Thoracic aorta (tissue), 2 donors: ENCODE results near the gene PATZ1. TPM values are rescaled to one million over a fixed set of nuclear protein-coding genes. Genes with fewer than 3 reads are reported as not detected.

Experiments
- ATAC-seq: fragments of 150-250 bp; one replicate; pipeline ENCODE4 v1.8.0; 2017; ENCODE audit warnings: low read depth; ENCODE audit not compliant: insufficient number of reproducible peaks, low FRiP score
- DNase-seq: peaks from one replicate; pipeline ENCODE4 v3.0.0-alpha.2; 2020; ENCODE audit warnings: low spot score
- H3K27ac ChIP-seq, 2 donors: fragments of 200-600 bp; sonication (generic); 1 replicate in 1 of 2; 2 replicates in 1 of 2; pipeline ENCODE4 v1.5.1; 2016; ENCODE audit warnings: mild to moderate bottlenecking in 2 of 2, moderate library complexity in 2 of 2
- H3K27me3 ChIP-seq: fragments of 200-600 bp; sonication (generic); replicated peaks from 2 replicates; pipeline ENCODE4 v1.6.0; 2016; ENCODE audit warnings: mild to moderate bottlenecking; ENCODE audit not compliant: insufficient read depth
- H3K36me3 ChIP-seq: fragments of 200-600 bp; sonication (generic); one replicate; pipeline ENCODE4 v1.5.1; 2016
- H3K4me1 ChIP-seq, 2 donors: fragments of 200-600 bp; sonication (generic); 1 replicate in 1 of 2; 2 replicates in 1 of 2; pipeline versions ENCODE4 v1.5.1 to v1.6.0; 2016; ENCODE audit warnings: low read depth in 2 of 2, mild to moderate bottlenecking in 1 of 2; ENCODE audit not compliant: control insufficient read depth in 1 of 2
- H3K4me3 ChIP-seq: fragments of 200-600 bp; sonication (generic); 2 replicates; pipeline ENCODE4 v1.5.1; 2016; ENCODE audit warnings: mild to moderate bottlenecking
- H3K9me3 ChIP-seq: fragments of 200-600 bp; sonication (generic); 2 replicates; pipeline ENCODE4 v1.5.1; 2016
- CTCF ChIP-seq: fragments of 200-600 bp; sonication (generic); IDR thresholded peaks from one replicate; pipeline ENCODE4 v1.5.1; 2019; ENCODE audit warnings: antibody characterized with exemption
- total RNA-seq, 2 donors: library from RNA; depleted of rRNA; stranded (reverse); fragments of >200 nt; gene quantifications; one replicate each; pipeline versions ENCODE4 v1.1.0 to v1.2.3, GENCODE V29; 2016

PATZ1 gene
- total RNA-seq, 2 donors from 2014 or later = 14.6 to 15.2 TPM

- Histone ChIP-seq H3K9me3 (no peaks in the 10 kb centered on the region), H3K4me3 (peak overlapping the region; percentile 91), H3K36me3 (peaks cover 5% of the 10 kb centered on the region)
Observed at GRCh38 chr22:31343235-31344191, 2.6 kb downstream of the PATZ1 start.

GRCh38 chr22:31342389-31343140 lies 3.6 kb downstream of the PATZ1 start:
- no peak for ATAC-seq
- no peaks in the 10 kb centered on the region for H3K9me3 ChIP-seq
- TF ChIP-seq CTCF = no peak
- DNase-seq = no peak
- H3K4me3 ChIP-seq = peak overlapping the region; percentile 91
- no peaks in the 10 kb centered on the region for H3K27me3 ChIP-seq
- H3K27ac ChIP-seq = peak overlapping the region; percentile 51 to 66
- peaks cover 9% of the 10 kb centered on the region for H3K36me3 ChIP-seq
- peaks cover 22 to 35% of the 10 kb centered on the region in 2 donors for H3K4me1 ChIP-seq

More at GRCh38 chr22:31343235-31344191, 2.6 kb downstream of the PATZ1 start:
- no peak for TF ChIP-seq CTCF
- DNase-seq (no peak), ATAC-seq (no peak)
- Histone ChIP-seq H3K27ac (peak overlapping the region; percentile 51 to 66), H3K27me3 (no peaks in the 10 kb centered on the region), H3K4me1 (peaks cover 22 to 40% of the 10 kb centered on the region in 2 donors)

- H3K4me1 ChIP-seq = peaks cover 22 to 34% of the 10 kb centered on the region in 2 donors
- no peak overlapping the region for H3K27ac ChIP-seq
- DNase-seq = no peak
- no peak overlapping the region for H3K4me3 ChIP-seq
- H3K9me3 ChIP-seq = no peaks in the 10 kb centered on the region
- peaks cover 9% of the 10 kb centered on the region for H3K36me3 ChIP-seq
- H3K27me3 ChIP-seq = no peaks in the 10 kb centered on the region
- ATAC-seq = no peak
- no peak for TF ChIP-seq CTCF
Observed at GRCh38 chr22:31341386-31342088, 4.6 kb downstream of the PATZ1 start.

GRCh38 chr22:31340765-31341247 lies 5.3 kb downstream of the PATZ1 start:
- ATAC-seq (no peak), DNase-seq (no peak)
- TF ChIP-seq CTCF = no peak
- H3K36me3 ChIP-seq = peaks cover 14% of the 10 kb centered on the region
- no peaks in the 10 kb centered on the region for H3K27me3 ChIP-seq
- no peaks in the 10 kb centered on the region for H3K9me3 ChIP-seq
- H3K4me1 ChIP-seq = peaks cover 22 to 34% of the 10 kb centered on the region in 2 donors
- no peak overlapping the region for H3K27ac ChIP-seq
- no peak overlapping the region for H3K4me3 ChIP-seq
